Caco-2 (cell line): ENCODE data around the gene OR2Y1. TPM values are rescaled to one million over a fixed set of nuclear protein-coding genes. Genes with fewer than 3 reads are reported as not detected.

Experiments used
- BruUV-seq: library from RNA; stranded (reverse); fragments of 400-500 nt; replicated peaks from 2 replicates; lab custom pipeline; 2021; lab: Mats Ljungman, UMichigan
- CTCF ChIA-PET: fragments of 300-600 bp; sonication (Branson Sonifier 250); formaldehyde crosslinking; loops from one replicate; lab custom pipeline; 2022; ENCODE audit warnings: antibody characterized with exemption; lab: Charles Lee
- POLR2A ChIA-PET: fragments of 300-600 bp; sonication (Branson Sonifier 250); formaldehyde crosslinking; loops from one replicate; lab custom pipeline; 2022; ENCODE audit warnings: antibody characterized with exemption; lab: Charles Lee
- DNase-seq, 2 experiments: peaks; one replicate each; pipeline versions ENCODE4 v3.0.0 to v3.0.0-alpha.2; 2020 to 2022
- H3K27me3 ChIP-seq: replicated peaks from 2 replicates; pipeline ENCODE4 v1.6.0; 2011; ENCODE audit warnings: low read length; ENCODE audit not compliant: control insufficient read depth, insufficient read depth
- H3K36me3 ChIP-seq: 2 replicates; pipeline ENCODE4 v1.5.1; 2011; ENCODE audit warnings: low read length; ENCODE audit not compliant: control insufficient read depth, insufficient read depth
- H3K4me1 ChIP-seq: fragments of 250-450 bp; sonication (Bioruptor Pico); 2 replicates; pipeline ENCODE4 v1.5.1; 2020; ENCODE audit warnings: mild to moderate bottlenecking
- H3K4me3 ChIP-seq: 2 replicates; pipeline ENCODE4 v1.5.1; 2011; ENCODE audit warnings: low read depth, mild to moderate bottlenecking, control low read depth, low read length
- H3K9me3 ChIP-seq: fragments of 250-450 bp; sonication (Bioruptor Pico); 2 replicates; pipeline ENCODE4 v1.5.1; 2020; ENCODE audit warnings: mild to moderate bottlenecking, moderate library complexity
- H3K27ac Mint-ChIP-seq: one replicate; pipeline ENCODE4 v1.8.0; 2022; ENCODE audit warnings: mixed read lengths; ENCODE audit not compliant: unreplicated experiment
- H3K27me3 Mint-ChIP-seq: one replicate; pipeline ENCODE4 v1.8.0; 2022; ENCODE audit warnings: mixed read lengths; ENCODE audit not compliant: insufficient read depth, unreplicated experiment
- H3K36me3 Mint-ChIP-seq: one replicate; pipeline ENCODE4 v1.8.0; 2022; ENCODE audit warnings: mild to moderate bottlenecking, mixed read lengths; ENCODE audit not compliant: insufficient read depth, unreplicated experiment
- H3K4me1 Mint-ChIP-seq: one replicate; pipeline ENCODE4 v1.8.0; 2022; ENCODE audit warnings: low read depth, mixed read lengths; ENCODE audit not compliant: unreplicated experiment
- H3K4me3 Mint-ChIP-seq: one replicate; pipeline ENCODE4 v1.8.0; 2022; ENCODE audit warnings: mild to moderate bottlenecking, moderate library complexity, mixed read lengths; ENCODE audit not compliant: unreplicated experiment
- H3K9me3 Mint-ChIP-seq: one replicate; pipeline ENCODE4 v1.8.0; 2022; ENCODE audit warnings: mixed read lengths; ENCODE audit not compliant: unreplicated experiment
- intact Hi-C: fragments of 100-400 bp; cut with micrococcal nuclease; formaldehyde crosslinking; loops from one replicate; pipeline ENCODE4 v1.10.0; 2022; ENCODE audit not compliant: unreplicated experiment
- total RNA-seq: library from RNA; stranded (reverse); gene quantifications from 2 replicates; pipeline ENCODE4 v1.2.3, GENCODE V29; 2022
- TF ChIP-seq, protein P1 (sequence below), 2 experiments: fragments of 200-600 bp in 1 of 2; IDR thresholded peaks; 1 replicate in 1 of 2; 2 replicates in 1 of 2; pipeline versions ENCODE4 v1.5.1 to v1.8.0; 2011 to 2022; ENCODE audit warnings: antibody characterized with exemption in 1 of 2, control low read depth in 1 of 2, inconsistent platforms in 1 of 2, low read depth in 1 of 2, low read length in 1 of 2, mild to moderate bottlenecking in 1 of 2, moderate library complexity in 1 of 2; ENCODE audit not compliant: insufficient read depth in 1 of 2, severe bottlenecking in 1 of 2, unreplicated experiment in 1 of 2

The OR2Y1 gene
- total RNA-seq, 1 experiment from 2014 or later: not detected

DNA sequence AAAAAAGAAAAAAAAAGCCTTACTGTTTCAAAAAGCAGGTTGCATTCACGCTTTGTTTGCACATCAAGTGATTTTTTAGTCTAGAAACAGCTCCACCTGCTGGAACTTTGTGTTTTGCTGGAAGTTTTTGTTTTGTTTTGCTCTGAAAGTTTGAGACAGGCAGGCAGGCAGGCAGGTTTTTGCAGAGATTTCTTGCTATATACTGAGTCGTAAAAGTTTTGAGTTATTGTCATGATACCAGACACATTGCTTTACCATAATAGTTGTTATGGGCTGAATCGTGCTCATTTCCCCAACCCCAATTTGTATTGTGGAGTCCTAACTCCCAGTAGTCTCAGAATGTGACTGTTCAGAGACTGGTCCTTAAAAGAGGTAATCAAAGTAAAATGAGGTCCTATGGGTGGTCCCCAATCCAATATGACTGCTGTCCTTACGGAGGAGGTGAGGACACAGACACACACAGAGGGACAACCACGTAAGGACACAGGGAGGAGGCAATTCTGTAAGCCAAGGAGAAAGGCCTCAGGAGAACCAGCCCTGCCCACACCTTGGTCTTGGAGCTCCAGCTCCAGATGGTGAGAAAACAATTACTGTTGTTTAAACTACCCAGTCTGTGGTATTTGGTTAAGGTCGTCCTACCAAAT is 20.9 kb downstream of the OR2Y1 start:
- CTCF ChIA-PET: interaction anchor here (0.7 to 0.8 kb wide), 3 partner anchors 13 to 47 kb away, joined by 3 read pairs; no protein-coding TSS in a partner anchor
- no peaks in the 10 kb centered on the region for H3K9me3 ChIP-seq
- POLR2A ChIA-PET: no interaction called here
- H3K36me3 ChIP-seq: no peaks in the 10 kb centered on the region
- DNase-seq: peak in 1 of 2 experiments; percentile 48
- Mint-ChIP-seq H3K27ac (no peak overlapping the region), H3K27me3 (peaks cover 30% of the 10 kb centered on the region), H3K36me3 (no peaks in the 10 kb centered on the region), H3K4me3 (no peak overlapping the region), H3K9me3 (no peaks in the 10 kb centered on the region), H3K4me1 (no peaks in the 10 kb centered on the region)
- no peaks in the 10 kb centered on the region for H3K4me1 ChIP-seq
- BruUV-seq: no TSS peak
- no peaks in the 10 kb centered on the region for H3K27me3 ChIP-seq
- TF ChIP-seq, protein P1, sequence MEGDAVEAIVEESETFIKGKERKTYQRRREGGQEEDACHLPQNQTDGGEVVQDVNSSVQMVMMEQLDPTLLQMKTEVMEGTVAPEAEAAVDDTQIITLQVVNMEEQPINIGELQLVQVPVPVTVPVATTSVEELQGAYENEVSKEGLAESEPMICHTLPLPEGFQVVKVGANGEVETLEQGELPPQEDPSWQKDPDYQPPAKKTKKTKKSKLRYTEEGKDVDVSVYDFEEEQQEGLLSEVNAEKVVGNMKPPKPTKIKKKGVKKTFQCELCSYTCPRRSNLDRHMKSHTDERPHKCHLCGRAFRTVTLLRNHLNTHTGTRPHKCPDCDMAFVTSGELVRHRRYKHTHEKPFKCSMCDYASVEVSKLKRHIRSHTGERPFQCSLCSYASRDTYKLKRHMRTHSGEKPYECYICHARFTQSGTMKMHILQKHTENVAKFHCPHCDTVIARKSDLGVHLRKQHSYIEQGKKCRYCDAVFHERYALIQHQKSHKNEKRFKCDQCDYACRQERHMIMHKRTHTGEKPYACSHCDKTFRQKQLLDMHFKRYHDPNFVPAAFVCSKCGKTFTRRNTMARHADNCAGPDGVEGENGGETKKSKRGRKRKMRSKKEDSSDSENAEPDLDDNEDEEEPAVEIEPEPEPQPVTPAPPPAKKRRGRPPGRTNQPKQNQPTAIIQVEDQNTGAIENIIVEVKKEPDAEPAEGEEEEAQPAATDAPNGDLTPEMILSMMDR (IDR thresholded peaks at IDR 0.05; ENCODE audit: insufficient read depth in 1 of 2, low read depth in 1 of 2, low read length in 1 of 2, severe bottlenecking in 1 of 2, unreplicated experiment in 1 of 2): peak; percentile 53 to 70
- intact Hi-C loops: loop anchor here (2.0 kb wide), 1 partner anchor 48 kb away; no protein-coding TSS in a partner anchor
- H3K4me3 ChIP-seq: no peak overlapping the region

DNA sequence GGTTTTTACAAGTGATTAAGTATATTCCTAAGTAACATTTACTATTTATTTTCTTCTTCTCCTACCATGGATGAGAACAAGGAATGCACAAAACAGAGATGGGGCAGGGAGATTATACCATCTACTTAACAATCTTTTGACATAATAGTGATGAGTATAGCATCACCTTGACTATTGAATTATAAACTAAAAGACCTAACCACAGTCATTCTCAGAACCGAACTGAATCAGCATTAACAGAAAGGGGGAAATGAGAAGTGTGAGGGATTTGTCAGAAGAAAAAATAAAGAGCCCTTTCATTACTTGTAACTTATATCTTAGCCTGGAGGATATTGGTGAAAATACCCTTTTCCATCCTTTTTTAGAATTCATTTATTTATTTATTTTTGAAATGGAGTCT is 21.9 kb downstream of the OR2Y1 start:
- H3K4me1 Mint-ChIP-seq: no peaks in the 10 kb centered on the region
- Histone ChIP-seq H3K4me3 (no peak overlapping the region), H3K9me3 (no peaks in the 10 kb centered on the region), H3K4me1 (no peaks in the 10 kb centered on the region), H3K36me3 (no peaks in the 10 kb centered on the region), H3K27me3 (no peaks in the 10 kb centered on the region)
- H3K4me3 Mint-ChIP-seq: no peak overlapping the region
- H3K36me3 Mint-ChIP-seq: no peaks in the 10 kb centered on the region
- ChIA-PET POLR2A (no interaction called here), CTCF (no interaction called here)
- intact Hi-C loops: loop anchor here (2.0 kb wide), 1 partner anchor 47 kb away; no protein-coding TSS in a partner anchor
- TF ChIP-seq, protein P1 (IDR thresholded peaks at IDR 0.05; ENCODE audit: insufficient read depth in 1 of 2, low read depth in 1 of 2, low read length in 1 of 2, severe bottlenecking in 1 of 2, unreplicated experiment in 1 of 2): no peak
- H3K9me3 Mint-ChIP-seq: peaks cover 7% of the 10 kb centered on the region
- peaks cover 26% of the 10 kb centered on the region for H3K27me3 Mint-ChIP-seq
- no TSS peak for BruUV-seq
- H3K27ac Mint-ChIP-seq: no peak overlapping the region
- DNase-seq: no peak

- Histone ChIP-seq H3K27me3 (no peaks in the 10 kb centered on the region), H3K36me3 (no peaks in the 10 kb centered on the region), H3K9me3 (no peaks in the 10 kb centered on the region; the same call in 1 of the 2 replicates), H3K4me3 (no peak overlapping the region), H3K4me1 (no peaks in the 10 kb centered on the region)
- CTCF ChIA-PET: no interaction called here
- POLR2A ChIA-PET: no interaction called here
- TF ChIP-seq, protein P1 (IDR thresholded peaks at IDR 0.05; ENCODE audit: insufficient read depth in 1 of 2, low read depth in 1 of 2, low read length in 1 of 2, severe bottlenecking in 1 of 2, unreplicated experiment in 1 of 2): no peak
- Mint-ChIP-seq H3K4me1 (no peaks in the 10 kb centered on the region), H3K27me3 (peaks cover 18% of the 10 kb centered on the region), H3K36me3 (no peaks in the 10 kb centered on the region), H3K27ac (no peak overlapping the region), H3K9me3 (peaks cover 18% of the 10 kb centered on the region), H3K4me3 (no peak overlapping the region)
- no peak for DNase-seq
- intact Hi-C loops: no loop called here
- BruUV-seq: no TSS peak
Measured at GRCh38 chr5:180704362-180704761, 35.5 kb downstream of the OR2Y1 start.
